ENCODE results near the gene KCNAB1.

- no peak for TF ChIP-seq CTCF (IDR thresholded peaks at IDR 0.05)
- TF ChIP-seq POLR2A (IDR thresholded peaks at IDR 0.05) = no peak
Observed at GRCh38 chr3:156133076-156133475, 12.7 kb downstream of the KCNAB1 start.

Measured in lower leg skin (tissue), 3 donors.